Karpas-422 (cell line): Measurements from ENCODE around the gene DZIP1L. TPM values are rescaled to one million over a fixed set of nuclear protein-coding genes. Genes with fewer than 3 reads are reported as not detected.
"Not testable (repeated sequence)": the region's sequence is repeated elsewhere in the genome, so short reads cannot be mapped to it uniquely, and the experiment has no call there.

ENCODE experiments used
- DNase-seq: peaks from one replicate; pipeline ENCODE4 v3.0.0-alpha.2; 2015
- H2AFZ ChIP-seq: fragments of 200-600 bp; sonication (generic); 2 replicates; pipeline ENCODE4 v1.6.1; 2014; ENCODE audit warnings: antibody characterized with exemption, low read length, mixed read lengths
- H3K27ac ChIP-seq: fragments of 200-600 bp; sonication (generic); 2 replicates; pipeline ENCODE4 v1.5.1; 2014; ENCODE audit warnings: mild to moderate bottlenecking, low read length, moderate library complexity
- H3K27me3 ChIP-seq: fragments of 200-600 bp; sonication (generic); 2 replicates; pipeline ENCODE4 v1.6.1; 2014; ENCODE audit warnings: low read length, mixed read lengths
- H3K36me3 ChIP-seq: fragments of 200-600 bp; sonication (generic); 2 replicates; pipeline ENCODE4 v1.6.1; 2014; ENCODE audit warnings: low read length, mixed read lengths; ENCODE audit not compliant: insufficient read depth
- H3K4me1 ChIP-seq: fragments of 200-600 bp; sonication (generic); 2 replicates; pipeline ENCODE4 v1.6.1; 2014; ENCODE audit warnings: mild to moderate bottlenecking, low read length, mixed read lengths
- H3K4me2 ChIP-seq: fragments of 200-600 bp; sonication (generic); 2 replicates; pipeline ENCODE4 v1.6.1; 2014; ENCODE audit warnings: low read length, low read depth, mild to moderate bottlenecking; ENCODE audit not compliant: poor library complexity, severe bottlenecking
- H3K4me3 ChIP-seq: fragments of 200-600 bp; sonication (generic); 2 replicates; pipeline ENCODE4 v1.5.1; 2014; ENCODE audit warnings: mild to moderate bottlenecking, antibody characterized with exemption, low read length, mixed read lengths
- H3K79me2 ChIP-seq: fragments of 200-600 bp; sonication (generic); 2 replicates; pipeline ENCODE4 v1.6.1; 2014; ENCODE audit warnings: mild to moderate bottlenecking, low read length, mixed read lengths
- H3K9ac ChIP-seq: fragments of 200-600 bp; sonication (generic); 2 replicates; pipeline ENCODE4 v1.6.0; 2014; ENCODE audit warnings: low read length
- H3K9me2 ChIP-seq: fragments of 200-600 bp; sonication (generic), shearing (Covaris generic); replicated peaks from 2 replicates; pipeline ENCODE4 v1.6.0; 2014; ENCODE audit warnings: mild to moderate bottlenecking, low read length, moderate library complexity; ENCODE audit not compliant: insufficient read depth
- H3K9me3 ChIP-seq: fragments of 300-700, 200-600 bp; sonication (generic); 2 replicates; pipeline ENCODE4 v1.6.1; 2014; ENCODE audit warnings: low read length, mixed read lengths
- H4K20me1 ChIP-seq: fragments of 200-600 bp; sonication (generic); 2 replicates; pipeline ENCODE4 v1.6.1; 2014; ENCODE audit warnings: mild to moderate bottlenecking, antibody characterized with exemption, low read length, low read depth; ENCODE audit not compliant: insufficient read depth
- total RNA-seq: library from RNA; depleted of rRNA; stranded (reverse); fragments of >200 nt; shearing (Covaris generic); gene quantifications from 2 replicates; pipeline ENCODE4 v1.2.3, GENCODE V29; 2014; ENCODE audit warnings: low replicate concordance

DZIP1L gene
- total RNA-seq, 1 experiment from 2014 or later, result not detected

GRCh38 chr3:138101351-138101940 is 14.0 kb downstream of the DZIP1L start:
- H3K79me2 ChIP-seq, H3K27me3 ChIP-seq, H3K4me2 ChIP-seq, H3K9me3 ChIP-seq, DNase-seq, H2AFZ ChIP-seq, H4K20me1 ChIP-seq, H3K36me3 ChIP-seq, H3K4me1 ChIP-seq, H3K4me3 ChIP-seq, H3K9me2 ChIP-seq, H3K9ac ChIP-seq, H3K27ac ChIP-seq: not testable (repeated sequence)

- Histone ChIP-seq H3K9me3 (no peaks in the 10 kb centered on the region), H3K4me2 (no peak overlapping the region), H3K9ac (no peak overlapping the region), H3K79me2 (no peaks in the 10 kb centered on the region), H3K4me1 (no peaks in the 10 kb centered on the region), H3K27me3 (no peaks in the 10 kb centered on the region), H3K36me3 (no peaks in the 10 kb centered on the region), H4K20me1 (no peaks in the 10 kb centered on the region), H3K27ac (no peak overlapping the region), H2AFZ (no peak overlapping the region), H3K4me3 (no peak overlapping the region), H3K9me2 (no peaks in the 10 kb centered on the region)
- DNase-seq, result no peak
Observed at GRCh38 chr3:138099417-138099816, 16.0 kb downstream of the DZIP1L start.

GRCh38 chr3:138097192-138098172 is 17.9 kb downstream of the DZIP1L start:
- H3K9me2 ChIP-seq, result no peaks in the 10 kb centered on the region
- no peaks in the 10 kb centered on the region for H3K9me3 ChIP-seq
- no peak overlapping the region for H3K9ac ChIP-seq
- no peak overlapping the region for H3K4me3 ChIP-seq
- H3K36me3 ChIP-seq, result no peaks in the 10 kb centered on the region
- H4K20me1 ChIP-seq, result no peaks in the 10 kb centered on the region
- no peaks in the 10 kb centered on the region for H3K27me3 ChIP-seq
- no peak overlapping the region for H3K4me2 ChIP-seq
- no peaks in the 10 kb centered on the region for H3K79me2 ChIP-seq
- H2AFZ ChIP-seq, result no peak overlapping the region
- no peak overlapping the region for H3K27ac ChIP-seq
- DNase-seq, result peak; percentile 47
- no peaks in the 10 kb centered on the region for H3K4me1 ChIP-seq

- no peak overlapping the region for H3K27ac ChIP-seq
- no peaks in the 10 kb centered on the region for H3K4me1 ChIP-seq
- no peaks in the 10 kb centered on the region for H3K27me3 ChIP-seq
- H3K9me2 ChIP-seq, result no peaks in the 10 kb centered on the region
- H3K4me2 ChIP-seq, result no peak overlapping the region
- no peaks in the 10 kb centered on the region for H4K20me1 ChIP-seq
- no peaks in the 10 kb centered on the region for H3K36me3 ChIP-seq
- H3K4me3 ChIP-seq, result no peak overlapping the region
- no peak overlapping the region for H2AFZ ChIP-seq
- H3K9me3 ChIP-seq, result no peaks in the 10 kb centered on the region
- H3K79me2 ChIP-seq, result no peaks in the 10 kb centered on the region
- DNase-seq, result no peak
- no peak overlapping the region for H3K9ac ChIP-seq
Observed at GRCh38 chr3:138093721-138094120, 21.7 kb downstream of the DZIP1L start.

- Histone ChIP-seq H3K4me3 (no peak overlapping the region), H2AFZ (no peak overlapping the region), H3K79me2 (no peaks in the 10 kb centered on the region), H3K27ac (no peak overlapping the region), H3K4me1 (no peaks in the 10 kb centered on the region), H3K4me2 (no peak overlapping the region), H3K36me3 (no peaks in the 10 kb centered on the region), H3K9me2 (no peaks in the 10 kb centered on the region), H3K27me3 (no peaks in the 10 kb centered on the region), H3K9ac (no peak overlapping the region), H3K9me3 (no peaks in the 10 kb centered on the region), H4K20me1 (no peaks in the 10 kb centered on the region)
- no peak for DNase-seq
Observed at GRCh38 chr3:138092023-138092422, 23.4 kb downstream of the DZIP1L start.

- Histone ChIP-seq H4K20me1 (no peaks in the 10 kb centered on the region), H3K4me3 (no peak overlapping the region), H3K9ac (no peak overlapping the region), H3K4me1 (no peaks in the 10 kb centered on the region), H3K9me2 (no peaks in the 10 kb centered on the region), H3K27ac (no peak overlapping the region), H3K79me2 (no peaks in the 10 kb centered on the region), H3K36me3 (no peaks in the 10 kb centered on the region), H3K9me3 (no peaks in the 10 kb centered on the region), H3K27me3 (no peaks in the 10 kb centered on the region), H2AFZ (no peak overlapping the region), H3K4me2 (no peak overlapping the region)
- DNase-seq, result no peak
Observed at GRCh38 chr3:138089091-138089490, 26.3 kb downstream of the DZIP1L start.

GRCh38 chr3:138085745-138086144 is 29.7 kb downstream of the DZIP1L start:
- not testable (repeated sequence) for H3K9me3 ChIP-seq, H3K4me1 ChIP-seq, H3K27me3 ChIP-seq, DNase-seq, H3K27ac ChIP-seq, H3K9me2 ChIP-seq, H2AFZ ChIP-seq, H3K4me3 ChIP-seq, H4K20me1 ChIP-seq, H3K36me3 ChIP-seq, H3K79me2 ChIP-seq, H3K4me2 ChIP-seq, H3K9ac ChIP-seq

- Histone ChIP-seq H3K27me3 (no peaks in the 10 kb centered on the region; the same call in 1 of the 2 replicates), H3K4me2 (no peak overlapping the region), H3K27ac (no peak overlapping the region), H2AFZ (no peak overlapping the region), H3K79me2 (no peaks in the 10 kb centered on the region), H3K36me3 (no peaks in the 10 kb centered on the region), H3K9ac (no peak overlapping the region), H3K4me3 (no peak overlapping the region), H4K20me1 (no peaks in the 10 kb centered on the region), H3K9me3 (no peaks in the 10 kb centered on the region), H3K4me1 (no peaks in the 10 kb centered on the region), H3K9me2 (no peaks in the 10 kb centered on the region)
- no peak for DNase-seq
Observed at GRCh38 chr3:138084196-138084595, 31.2 kb downstream of the DZIP1L start.
